ENCODE data around the gene SHB. TPM values are rescaled to one million over a fixed set of nuclear protein-coding genes. Genes with fewer than 3 reads are reported as not detected.

Gene SHB
- polyA plus RNA-seq, 1 donor (not counting 4 experiments of a cell fraction or from before 2014, with no cell fraction given): 10.9 TPM

- no peak for FAIRE-seq
- TF ChIP-seq, protein P1, sequence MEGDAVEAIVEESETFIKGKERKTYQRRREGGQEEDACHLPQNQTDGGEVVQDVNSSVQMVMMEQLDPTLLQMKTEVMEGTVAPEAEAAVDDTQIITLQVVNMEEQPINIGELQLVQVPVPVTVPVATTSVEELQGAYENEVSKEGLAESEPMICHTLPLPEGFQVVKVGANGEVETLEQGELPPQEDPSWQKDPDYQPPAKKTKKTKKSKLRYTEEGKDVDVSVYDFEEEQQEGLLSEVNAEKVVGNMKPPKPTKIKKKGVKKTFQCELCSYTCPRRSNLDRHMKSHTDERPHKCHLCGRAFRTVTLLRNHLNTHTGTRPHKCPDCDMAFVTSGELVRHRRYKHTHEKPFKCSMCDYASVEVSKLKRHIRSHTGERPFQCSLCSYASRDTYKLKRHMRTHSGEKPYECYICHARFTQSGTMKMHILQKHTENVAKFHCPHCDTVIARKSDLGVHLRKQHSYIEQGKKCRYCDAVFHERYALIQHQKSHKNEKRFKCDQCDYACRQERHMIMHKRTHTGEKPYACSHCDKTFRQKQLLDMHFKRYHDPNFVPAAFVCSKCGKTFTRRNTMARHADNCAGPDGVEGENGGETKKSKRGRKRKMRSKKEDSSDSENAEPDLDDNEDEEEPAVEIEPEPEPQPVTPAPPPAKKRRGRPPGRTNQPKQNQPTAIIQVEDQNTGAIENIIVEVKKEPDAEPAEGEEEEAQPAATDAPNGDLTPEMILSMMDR (optimal IDR thresholded peaks at IDR 0.05 in 1 of 3, IDR thresholded peaks at IDR 0.05 in 1 of 3, conservative IDR thresholded peaks at IDR 0.05 in 1 of 3; ENCODE audit: extremely low read depth in 1 of 3, insufficient read depth in 2 of 3, low read length in 3 of 3): peak in 1 of 3 experiments; percentile 16
- no peak for TF ChIP-seq EZH2 (IDR thresholded peaks at IDR 0.05; ENCODE audit: low read length)
- no peak overlapping the region for H2AFZ ChIP-seq (ENCODE audit: control insufficient read depth, low read length)
- H3K27ac ChIP-seq (ENCODE audit: control insufficient read depth, insufficient read depth, low read length): no peak overlapping the region
- H3K4me2 ChIP-seq (ENCODE audit: control insufficient read depth, extremely low read depth, insufficient read depth, low read depth, low read length): no peak overlapping the region
- H3K9me1 ChIP-seq (ENCODE audit: control insufficient read depth, extremely low read depth, insufficient read depth, low read length): peaks cover 6% of the 10 kb centered on the region
- H4K20me1 ChIP-seq (ENCODE audit: control insufficient read depth, extremely low read depth, insufficient read depth, low read length): no peaks in the 10 kb centered on the region
- no peaks in the 10 kb centered on the region for H3K27me3 ChIP-seq (ENCODE audit: control insufficient read depth, extremely low read depth, insufficient read depth, low read length)
- H3K4me3 ChIP-seq (ENCODE audit: control insufficient read depth in 2 of 3, extremely low read depth in 1 of 3, insufficient read depth in 2 of 3, low read depth in 1 of 3, low read length in 3 of 3): no peak overlapping the region
- H3K36me3 ChIP-seq (ENCODE audit: control insufficient read depth in 2 of 2, extremely low read depth in 1 of 2, insufficient read depth in 2 of 2, low read length in 2 of 2): no peaks in the 10 kb centered on the region
- no peaks in the 10 kb centered on the region for H3K9me3 ChIP-seq (ENCODE audit: control insufficient read depth, low read depth, low read length)
- dilution Hi-C loops (cut with MboI; ENCODE audit: extremely low pct_ligation_motif_present, low sequenced_read_pairs): no loop called here
- peaks cover 70% of the 10 kb centered on the region for H3K4me1 ChIP-seq (ENCODE audit: control insufficient read depth, extremely low read depth, insufficient read depth, low read length)
- H3K9ac ChIP-seq (ENCODE audit: control insufficient read depth, extremely low read depth, insufficient read depth, low read length): no peak overlapping the region
- DNase-seq (ENCODE audit: low read depth, low spot score): no peak
- peaks cover 81% of the 10 kb centered on the region for H3K79me2 ChIP-seq (ENCODE audit: control insufficient read depth, insufficient read depth, low read length)
Measured at GRCh38 chr9:38030658-38031057, 38.4 kb downstream of the SHB start.

- H4K20me1 ChIP-seq (ENCODE audit: control insufficient read depth, extremely low read depth, insufficient read depth, low read length): no peaks in the 10 kb centered on the region
- no peaks in the 10 kb centered on the region for H3K27me3 ChIP-seq (ENCODE audit: control insufficient read depth, extremely low read depth, insufficient read depth, low read length)
- peaks cover 70% of the 10 kb centered on the region for H3K4me1 ChIP-seq (ENCODE audit: control insufficient read depth, extremely low read depth, insufficient read depth, low read length)
- H3K79me2 ChIP-seq (ENCODE audit: control insufficient read depth, insufficient read depth, low read length): peaks cover 82% of the 10 kb centered on the region
- DNase-seq (ENCODE audit: low read depth, low spot score) (no peak), FAIRE-seq (no peak)
- no peak for TF ChIP-seq EZH2 (IDR thresholded peaks at IDR 0.05; ENCODE audit: low read length)
- TF ChIP-seq, protein P1 (optimal IDR thresholded peaks at IDR 0.05 in 1 of 3, IDR thresholded peaks at IDR 0.05 in 1 of 3, conservative IDR thresholded peaks at IDR 0.05 in 1 of 3; ENCODE audit: extremely low read depth in 1 of 3, insufficient read depth in 2 of 3, low read length in 3 of 3): no peak
- H3K4me2 ChIP-seq (ENCODE audit: control insufficient read depth, extremely low read depth, insufficient read depth, low read depth, low read length): no peak overlapping the region
- H3K9ac ChIP-seq (ENCODE audit: control insufficient read depth, extremely low read depth, insufficient read depth, low read length): no peak overlapping the region
- H2AFZ ChIP-seq (ENCODE audit: control insufficient read depth, low read length): no peak overlapping the region
- H3K36me3 ChIP-seq (ENCODE audit: control insufficient read depth in 2 of 2, extremely low read depth in 1 of 2, insufficient read depth in 2 of 2, low read length in 2 of 2): no peaks in the 10 kb centered on the region
- H3K9me3 ChIP-seq (ENCODE audit: control insufficient read depth, low read depth, low read length): no peaks in the 10 kb centered on the region
- H3K27ac ChIP-seq (ENCODE audit: control insufficient read depth, insufficient read depth, low read length): no peak overlapping the region
- dilution Hi-C loops (cut with MboI; ENCODE audit: extremely low pct_ligation_motif_present, low sequenced_read_pairs): no loop called here
- peaks cover 6% of the 10 kb centered on the region for H3K9me1 ChIP-seq (ENCODE audit: control insufficient read depth, extremely low read depth, insufficient read depth, low read length)
- H3K4me3 ChIP-seq (ENCODE audit: control insufficient read depth in 2 of 3, extremely low read depth in 1 of 3, insufficient read depth in 2 of 3, low read depth in 1 of 3, low read length in 3 of 3): no peak overlapping the region
Measured at GRCh38 chr9:38029915-38030638, 39.0 kb downstream of the SHB start.
